ENCODE data around the gene TNFSF8.

- TF ChIP-seq YY1 (IDR thresholded peaks at IDR 0.05; ENCODE audit: insufficient read depth, insufficient read length) (no peak), ZNF274 (IDR thresholded peaks at IDR 0.05; ENCODE audit: low read depth, low read length) (no peak), SUZ12 (IDR thresholded peaks at IDR 0.05; ENCODE audit: extremely low read depth, insufficient read depth, insufficient read length) (no peak)
These were observed 42.8 kb upstream of the TNFSF8 start for GRCh38 chr9:114973216-114973615.
